Sigmoid colon (tissue), 4 donors: ENCODE measurements around the gene LSM12.

ENCODE experiments used
- POLR2A ChIP-seq, 2 donors: fragments of 450-650 bp; IDR thresholded peaks; one replicate each; pipeline ENCODE4 v1.6.1; 2016; ENCODE audit warnings: antibody characterized with exemption in 2 of 2, mild to moderate bottlenecking in 2 of 2, moderate library complexity in 2 of 2
- POLR2AphosphoS5 ChIP-seq, 4 donors: sonication (generic); formaldehyde crosslinking; IDR thresholded peaks; one replicate each; pipeline ENCODE4 v1.6.1; 2017; ENCODE audit warnings: antibody characterized with exemption in 4 of 4
- TF ChIP-seq, protein P1 (sequence below), 4 experiments: fragments of 450-650 bp in 3 of 4; fragments of 200-600 bp in 1 of 4; IDR thresholded peaks; one replicate each; pipeline ENCODE4 v1.5.1; 2016 to 2019; ENCODE audit warnings: antibody characterized with exemption in 4 of 4, mild to moderate bottlenecking in 3 of 4, moderate library complexity in 2 of 4

- TF ChIP-seq, protein P1, sequence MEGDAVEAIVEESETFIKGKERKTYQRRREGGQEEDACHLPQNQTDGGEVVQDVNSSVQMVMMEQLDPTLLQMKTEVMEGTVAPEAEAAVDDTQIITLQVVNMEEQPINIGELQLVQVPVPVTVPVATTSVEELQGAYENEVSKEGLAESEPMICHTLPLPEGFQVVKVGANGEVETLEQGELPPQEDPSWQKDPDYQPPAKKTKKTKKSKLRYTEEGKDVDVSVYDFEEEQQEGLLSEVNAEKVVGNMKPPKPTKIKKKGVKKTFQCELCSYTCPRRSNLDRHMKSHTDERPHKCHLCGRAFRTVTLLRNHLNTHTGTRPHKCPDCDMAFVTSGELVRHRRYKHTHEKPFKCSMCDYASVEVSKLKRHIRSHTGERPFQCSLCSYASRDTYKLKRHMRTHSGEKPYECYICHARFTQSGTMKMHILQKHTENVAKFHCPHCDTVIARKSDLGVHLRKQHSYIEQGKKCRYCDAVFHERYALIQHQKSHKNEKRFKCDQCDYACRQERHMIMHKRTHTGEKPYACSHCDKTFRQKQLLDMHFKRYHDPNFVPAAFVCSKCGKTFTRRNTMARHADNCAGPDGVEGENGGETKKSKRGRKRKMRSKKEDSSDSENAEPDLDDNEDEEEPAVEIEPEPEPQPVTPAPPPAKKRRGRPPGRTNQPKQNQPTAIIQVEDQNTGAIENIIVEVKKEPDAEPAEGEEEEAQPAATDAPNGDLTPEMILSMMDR (IDR thresholded peaks at IDR 0.05) = no peak
- TF ChIP-seq POLR2A (IDR thresholded peaks at IDR 0.05) = no peak
- no peak for TF ChIP-seq POLR2AphosphoS5 (IDR thresholded peaks at IDR 0.05)
Measured at GRCh38 chr17:44049294-44050060, 17.0 kb downstream of the LSM12 start.
